GM18520 (cell line): Measurements from ENCODE around the gene ZNF480.
A peak's percentile ranks its signal among the peaks of the same experiment; 100 is the strongest.
"Not testable (repeated sequence)": the region's sequence is repeated elsewhere in the genome, so short reads cannot be mapped to it uniquely, and the experiment has no call there.

Experiments used
- ATAC-seq: cut with Tn5 transposase; IDR thresholded peaks from one replicate; pipeline ENCODE4 v1.9.1; 2021; ENCODE audit not compliant: unreplicated experiment

Gene ZNF480

GRCh38 chr19:52296773-52297600, at the start of gene ZNF480:
Gene ZNF480, plus strand, starts transcription at chr19:52297169. Its CDS starts 3,244 bp downstream, at chr19:52300413.
- ATAC-seq, result no peak

GRCh38 chr19:52248241-52248640, 48.7 kb upstream of the ZNF480 start:
- no peak for ATAC-seq

GRCh38 chr19:52258426-52258825, 38.5 kb upstream of the ZNF480 start:
- no peak for ATAC-seq

GRCh38 chr19:52265556-52265955, 31.4 kb upstream of the ZNF480 start:
- not testable (repeated sequence) for ATAC-seq

- peak; percentile 86 for ATAC-seq
Observed at GRCh38 chr19:52269338-52270261, 27.4 kb upstream of the ZNF480 start, which contains the start of gene ZNF766. Gene ZNF766, plus strand, starts transcription at chr19:52269587. Its CDS starts 27 bp downstream, at chr19:52269614.

GRCh38 chr19:52270266-52270885, 26.6 kb upstream of the ZNF480 start:
- no peak for ATAC-seq

GRCh38 chr19:52273301-52273700, 23.7 kb upstream of the ZNF480 start:
- ATAC-seq, result no peak

- ATAC-seq, result no peak
Observed at GRCh38 chr19:52274191-52274590, 22.8 kb upstream of the ZNF480 start.

- no peak for ATAC-seq
Observed at GRCh38 chr19:52275988-52276387, 21.0 kb upstream of the ZNF480 start.

- ATAC-seq, result no peak
Observed at GRCh38 chr19:52277471-52277870, 19.5 kb upstream of the ZNF480 start.

- ATAC-seq, result no peak
Observed at GRCh38 chr19:52286256-52286655, 10.7 kb upstream of the ZNF480 start.

GRCh38 chr19:52291781-52292180, 5.2 kb upstream of the ZNF480 start:
- ATAC-seq, result no peak

- ATAC-seq, result not testable (repeated sequence)
Observed at GRCh38 chr19:52292946-52293345, 4.0 kb upstream of the ZNF480 start.

- ATAC-seq, result no peak
Observed at GRCh38 chr19:52296400-52296772, 583 bp upstream of the ZNF480 start.

- ATAC-seq, result no peak
Observed at GRCh38 chr19:52297601-52298364, 814 bp downstream of the ZNF480 start.

GRCh38 chr19:52307275-52307674, 10.3 kb downstream of the ZNF480 start:
- no peak for ATAC-seq

- no peak for ATAC-seq
Observed at GRCh38 chr19:52322429-52322828, 25.5 kb downstream of the ZNF480 start.

GRCh38 chr19:52331757-52332156, 34.8 kb downstream of the ZNF480 start:
- no peak for ATAC-seq

GRCh38 chr19:52335768-52336116, 38.8 kb downstream of the ZNF480 start:
- no peak for ATAC-seq

GRCh38 chr19:52336117-52336790, 39.3 kb downstream of the ZNF480 start, which contains the start of gene ZNF610:
Gene ZNF610, plus strand, starts transcription at chr19:52336243. Its CDS starts 12,930 bp downstream, at chr19:52349173.
- no peak for ATAC-seq
